Gastrocnemius medialis (tissue), 4 donors: ENCODE data around the gene DDX47. TPM values are rescaled to one million over a fixed set of nuclear protein-coding genes. Genes with fewer than 3 reads are reported as not detected.

Source experiments
- ATAC-seq, 2 donors: fragments of 150-250 bp; one replicate each; pipeline ENCODE4 v1.9.1; 2016
- DNase-seq, 2 donors: peaks; one replicate each; pipeline ENCODE4 v3.0.0-alpha.2; 2019
- H3K27ac ChIP-seq, 4 donors: fragments of 200-600 bp; sonication (generic); 1 replicate in 1 of 4; 2 replicates in 3 of 4; pipeline ENCODE4 v1.5.1; 2016 to 2018; ENCODE audit warnings: mild to moderate bottlenecking in 2 of 4, moderate library complexity in 1 of 4
- H3K27me3 ChIP-seq, 3 donors: fragments of 200-600 bp; sonication (generic) in 2 of 3; 1 replicate in 1 of 3; 2 replicates in 2 of 3; pipeline versions ENCODE4 v1.5.1 to v1.6.0; 2016 to 2019; ENCODE audit warnings: mild to moderate bottlenecking in 1 of 3, moderate library complexity in 1 of 3
- H3K36me3 ChIP-seq, 2 donors: fragments of 200-600 bp; sonication (generic) in 1 of 2; one replicate each; pipeline ENCODE4 v1.5.1; 2017 to 2018
- H3K4me1 ChIP-seq, 2 donors: fragments of 200-600 bp; sonication (generic) in 1 of 2; one replicate each; pipeline ENCODE4 v1.5.1; 2016 to 2017; ENCODE audit warnings: mild to moderate bottlenecking in 2 of 2
- H3K4me3 ChIP-seq, 4 donors: fragments of 200-600 bp; sonication (generic) in 3 of 4; 1 replicate in 1 of 4; 2 replicates in 3 of 4; pipeline ENCODE4 v1.5.1; 2016 to 2019; ENCODE audit warnings: mild to moderate bottlenecking in 2 of 4
- H3K9me3 ChIP-seq, 3 donors: fragments of 200-600 bp; sonication (generic) in 2 of 3; 1 replicate in 1 of 3; 2 replicates in 2 of 3; pipeline ENCODE4 v1.5.1; 2016 to 2019
- CTCF ChIP-seq, 5 experiments: fragments of 450-650 bp in 3 of 5; fragments of 200-600 bp in 2 of 5; sonication (generic) in 2 of 5; IDR thresholded peaks in 4 of 5; conservative IDR thresholded peaks in 1 of 5; 1 replicate in 4 of 5; 2 replicates in 1 of 5; pipeline ENCODE4 v1.5.1; 2016 to 2019; ENCODE audit warnings: antibody characterized with exemption in 5 of 5, mild to moderate bottlenecking in 3 of 5, moderate library complexity in 3 of 5
- POLR2A ChIP-seq, 2 donors: fragments of 450-650 bp; IDR thresholded peaks; one replicate each; pipeline ENCODE4 v1.6.1; 2017; ENCODE audit warnings: antibody characterized with exemption in 2 of 2, mild to moderate bottlenecking in 2 of 2, moderate library complexity in 2 of 2
- in situ Hi-C, 4 donors: fragments of 200-750 bp; cut with MboI; loops; one replicate each; pipeline versions ENCODE4 v1.15.0 to v1.8.0; 2017; ENCODE audit warnings: low sequenced_read_pairs in 4 of 4
- intact Hi-C: fragments of 100-400 bp; cut with DNase I; formaldehyde crosslinking; loops from one replicate; pipeline ENCODE4 v1.15.1; 2023; ENCODE audit warnings: low total_unique reads
- total RNA-seq, 4 donors: library from RNA; depleted of rRNA; stranded (reverse); fragments of >200 nt; gene quantifications; one replicate each; pipeline versions ENCODE4 v1.1.0 to v1.2.3, GENCODE V29; 2016

Gene DDX47
- total RNA-seq, 4 donors from 2014 or later = 37.1 to 75.4 (median 58.3) TPM

DNA sequence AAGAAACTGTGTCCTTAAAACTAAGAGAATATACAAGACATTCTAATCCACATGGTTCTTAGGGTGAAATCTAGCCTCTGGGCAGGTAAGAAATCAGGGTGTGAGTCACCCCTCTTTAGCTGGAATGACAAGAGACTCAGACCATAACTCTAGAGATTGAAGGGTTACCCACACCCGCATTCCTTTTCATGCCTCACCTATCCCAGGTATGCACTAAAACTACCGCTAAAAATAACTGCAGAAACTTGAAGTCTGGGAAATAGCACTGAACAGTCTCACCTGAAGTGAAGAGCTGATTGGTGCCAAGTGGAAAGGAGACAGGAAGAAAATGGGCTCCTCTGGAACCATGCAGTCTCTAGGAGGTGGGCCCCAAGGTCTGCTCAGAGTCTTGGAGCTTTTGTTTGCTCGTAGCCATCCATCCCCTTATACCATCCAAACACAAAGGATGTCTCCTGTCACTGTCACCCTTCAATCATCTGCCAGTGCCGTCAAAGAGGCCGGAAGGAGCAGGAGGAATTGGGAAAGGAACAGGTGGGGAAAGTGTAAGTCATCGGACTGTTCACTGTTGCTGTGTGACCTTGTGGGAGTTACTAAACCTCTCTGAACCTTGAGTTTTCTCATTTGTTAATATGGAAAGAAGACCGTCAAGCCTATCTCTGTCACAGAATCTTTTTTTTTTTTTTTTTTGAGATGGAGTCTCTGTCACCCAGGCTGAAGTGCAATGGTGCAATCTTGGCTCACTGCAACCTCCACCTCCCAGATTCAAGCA is 22.4 kb downstream of the DDX47 start:
- intact Hi-C loops (no loop called here), in situ Hi-C loops (no loop called here)

GRCh38 chr12:12836571-12836970 is 23.4 kb downstream of the DDX47 start:
- Histone ChIP-seq H3K9me3 (no peaks in the 10 kb centered on the region), H3K36me3 (peaks cover 0 to 24% of the 10 kb centered on the region in 2 donors), H3K4me1 (no peaks in the 10 kb centered on the region), H3K27me3 (no peaks in the 10 kb centered on the region), H3K4me3 (no peak overlapping the region), H3K27ac (no peak overlapping the region)
- ATAC-seq (no peak), DNase-seq (no peak)
- TF ChIP-seq CTCF (IDR thresholded peaks at IDR 0.05 in 4 of 5, conservative IDR thresholded peaks at IDR 0.05 in 1 of 5) (no peak), POLR2A (IDR thresholded peaks at IDR 0.05) (no peak)
- in situ Hi-C loops = no loop called here
- intact Hi-C loops = no loop called here

More for the DNA sequence above, 22.4 kb downstream of the DDX47 start:
- peaks cover 0 to 33% of the 10 kb centered on the region in 2 donors for H3K36me3 ChIP-seq
- no peaks in the 10 kb centered on the region for H3K9me3 ChIP-seq
- DNase-seq (no peak), ATAC-seq (no peak)
- H3K27me3 ChIP-seq = no peaks in the 10 kb centered on the region
- H3K27ac ChIP-seq = no peak overlapping the region
- H3K4me1 ChIP-seq = no peaks in the 10 kb centered on the region
- no peak for TF ChIP-seq POLR2A (IDR thresholded peaks at IDR 0.05)
- TF ChIP-seq CTCF (IDR thresholded peaks at IDR 0.05 in 4 of 5, conservative IDR thresholded peaks at IDR 0.05 in 1 of 5) = no peak
- no peak overlapping the region for H3K4me3 ChIP-seq

- H3K9me3 ChIP-seq = no peaks in the 10 kb centered on the region
- in situ Hi-C loops = no loop called here
- ATAC-seq (no peak), DNase-seq (no peak)
- peak in 2 of 5 experiments; percentile 20 to 42 for TF ChIP-seq CTCF (IDR thresholded peaks at IDR 0.05 in 4 of 5, conservative IDR thresholded peaks at IDR 0.05 in 1 of 5)
- no peak for TF ChIP-seq POLR2A (IDR thresholded peaks at IDR 0.05)
- peaks cover 0 to 20% of the 10 kb centered on the region in 2 donors for H3K36me3 ChIP-seq
- intact Hi-C loops = no loop called here
- no peak overlapping the region for H3K27ac ChIP-seq
- no peak overlapping the region for H3K4me3 ChIP-seq
- H3K27me3 ChIP-seq = no peaks in the 10 kb centered on the region
- H3K4me1 ChIP-seq = no peaks in the 10 kb centered on the region
Measured at GRCh38 chr12:12837025-12837812, 24.1 kb downstream of the DDX47 start.

GRCh38 chr12:12837813-12838153 is 24.6 kb downstream of the DDX47 start:
- Histone ChIP-seq H3K27ac (no peak overlapping the region), H3K4me3 (no peak overlapping the region), H3K4me1 (no peaks in the 10 kb centered on the region), H3K36me3 (peaks cover 0 to 14% of the 10 kb centered on the region in 2 donors), H3K9me3 (no peaks in the 10 kb centered on the region), H3K27me3 (no peaks in the 10 kb centered on the region)
- TF ChIP-seq CTCF (IDR thresholded peaks at IDR 0.05 in 4 of 5, conservative IDR thresholded peaks at IDR 0.05 in 1 of 5) = no peak
- no peak for TF ChIP-seq POLR2A (IDR thresholded peaks at IDR 0.05)
- in situ Hi-C loops (no loop called here), intact Hi-C loops (no loop called here)
- DNase-seq (no peak), ATAC-seq (no peak)
